Stimulated activated naive B cell treated with anti-CD40 and anti-IgM and Interleukin-4, amounts not matched to agents 10 μg/mL and 1 μg/mL and 100 μg/mL, for 72 hours (primary cell): Measurements from ENCODE around the gene MARCHF2.
"Not testable (repeated sequence)": the region's sequence is repeated elsewhere in the genome, so short reads cannot be mapped to it uniquely, and the experiment has no call there.

ENCODE experiments used
- ATAC-seq, 2 donors: fragments of 150-1000 bp; cut with Tn5 transposase; replicated peaks; 2 replicates each; pipeline ENCODE4 v1.10.0; 2021; ENCODE audit warnings: moderate library complexity in 1 of 2
- DNase-seq: peaks from one replicate; pipeline ENCODE4 v3.0.0; 2021
- H3K27ac Mint-ChIP-seq: one replicate; pipeline ENCODE4 v1.8.0; 2022; ENCODE audit warnings: mild to moderate bottlenecking, mixed read lengths
- H3K27me3 Mint-ChIP-seq, 2 donors: one replicate each; pipeline ENCODE4 v1.8.0; 2022; ENCODE audit warnings: mixed read lengths in 2 of 2
- H3K36me3 Mint-ChIP-seq, 2 donors: one replicate each; pipeline ENCODE4 v1.8.0; 2022; ENCODE audit warnings: mixed read lengths in 2 of 2, mild to moderate bottlenecking in 1 of 2
- H3K4me1 Mint-ChIP-seq, 2 donors: one replicate each; pipeline ENCODE4 v1.8.0; 2022; ENCODE audit warnings: mixed read lengths in 2 of 2, mild to moderate bottlenecking in 1 of 2
- H3K4me3 Mint-ChIP-seq, 2 donors: one replicate each; pipeline ENCODE4 v1.8.0; 2022; ENCODE audit warnings: mild to moderate bottlenecking in 2 of 2, mixed read lengths in 2 of 2, moderate library complexity in 1 of 2
- H3K9me3 Mint-ChIP-seq, 2 donors: one replicate each; pipeline ENCODE4 v1.8.0; 2022; ENCODE audit warnings: mixed read lengths in 2 of 2, mild to moderate bottlenecking in 1 of 2

The MARCHF2 gene

DNA sequence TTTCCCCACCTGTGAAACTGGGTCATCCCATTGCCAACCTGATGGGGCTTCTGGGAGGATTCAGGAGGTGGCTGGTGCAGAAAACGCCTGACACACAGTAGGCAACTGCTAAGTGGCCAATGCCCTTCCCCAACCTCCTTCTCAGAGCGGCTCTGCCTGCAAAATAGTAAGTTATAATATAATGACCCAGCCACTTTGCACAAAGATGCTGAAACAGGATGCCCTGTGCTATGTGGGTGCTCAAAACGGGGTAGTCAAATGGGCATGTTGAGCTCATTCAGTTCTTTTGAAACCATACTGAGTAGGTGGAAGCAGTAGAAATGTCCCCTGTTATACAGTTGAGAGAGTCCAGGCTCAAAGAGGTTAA lies 507 bp downstream of the MARCHF2 start:
- H3K9me3 Mint-ChIP-seq = no peaks in the 10 kb centered on the region
- H3K36me3 Mint-ChIP-seq = no peaks in the 10 kb centered on the region
- ATAC-seq (peak; percentile 1 to 5), DNase-seq (no peak)
- H3K4me3 Mint-ChIP-seq = peak overlapping the region; percentile 44 to 61
- no peaks in the 10 kb centered on the region for H3K27me3 Mint-ChIP-seq
- no peak overlapping the region for H3K27ac Mint-ChIP-seq
- peaks cover 3 to 9% of the 10 kb centered on the region in 2 donors for H3K4me1 Mint-ChIP-seq

DNA sequence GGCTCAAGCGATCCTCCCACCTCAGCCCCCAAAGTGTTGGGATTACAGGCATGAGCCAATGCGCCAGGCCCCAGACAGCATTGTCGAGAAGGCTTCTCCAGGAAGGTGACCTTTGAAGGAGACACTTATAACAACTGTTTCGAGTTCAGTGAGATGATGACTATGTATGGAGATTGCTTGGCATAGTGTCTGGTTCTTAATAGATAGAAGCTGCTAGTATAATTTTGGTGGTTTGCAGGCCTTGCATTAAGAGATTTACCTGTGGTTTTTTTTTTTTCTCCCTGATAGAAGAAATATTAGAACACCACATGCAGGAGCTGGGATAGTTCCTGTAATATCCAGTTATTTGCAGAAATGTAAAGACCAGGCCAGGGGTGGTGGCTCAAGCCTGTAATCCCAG lies 3.7 kb downstream of the MARCHF2 start:
- no peak overlapping the region for H3K4me3 Mint-ChIP-seq
- no peaks in the 10 kb centered on the region for H3K9me3 Mint-ChIP-seq
- H3K27me3 Mint-ChIP-seq = no peaks in the 10 kb centered on the region
- peaks cover 3 to 9% of the 10 kb centered on the region in 2 donors for H3K4me1 Mint-ChIP-seq
- H3K36me3 Mint-ChIP-seq = peaks cover 0 to under 1% of the 10 kb centered on the region in 2 donors
- DNase-seq (no peak), ATAC-seq (no peak)
- H3K27ac Mint-ChIP-seq = no peak overlapping the region

DNA sequence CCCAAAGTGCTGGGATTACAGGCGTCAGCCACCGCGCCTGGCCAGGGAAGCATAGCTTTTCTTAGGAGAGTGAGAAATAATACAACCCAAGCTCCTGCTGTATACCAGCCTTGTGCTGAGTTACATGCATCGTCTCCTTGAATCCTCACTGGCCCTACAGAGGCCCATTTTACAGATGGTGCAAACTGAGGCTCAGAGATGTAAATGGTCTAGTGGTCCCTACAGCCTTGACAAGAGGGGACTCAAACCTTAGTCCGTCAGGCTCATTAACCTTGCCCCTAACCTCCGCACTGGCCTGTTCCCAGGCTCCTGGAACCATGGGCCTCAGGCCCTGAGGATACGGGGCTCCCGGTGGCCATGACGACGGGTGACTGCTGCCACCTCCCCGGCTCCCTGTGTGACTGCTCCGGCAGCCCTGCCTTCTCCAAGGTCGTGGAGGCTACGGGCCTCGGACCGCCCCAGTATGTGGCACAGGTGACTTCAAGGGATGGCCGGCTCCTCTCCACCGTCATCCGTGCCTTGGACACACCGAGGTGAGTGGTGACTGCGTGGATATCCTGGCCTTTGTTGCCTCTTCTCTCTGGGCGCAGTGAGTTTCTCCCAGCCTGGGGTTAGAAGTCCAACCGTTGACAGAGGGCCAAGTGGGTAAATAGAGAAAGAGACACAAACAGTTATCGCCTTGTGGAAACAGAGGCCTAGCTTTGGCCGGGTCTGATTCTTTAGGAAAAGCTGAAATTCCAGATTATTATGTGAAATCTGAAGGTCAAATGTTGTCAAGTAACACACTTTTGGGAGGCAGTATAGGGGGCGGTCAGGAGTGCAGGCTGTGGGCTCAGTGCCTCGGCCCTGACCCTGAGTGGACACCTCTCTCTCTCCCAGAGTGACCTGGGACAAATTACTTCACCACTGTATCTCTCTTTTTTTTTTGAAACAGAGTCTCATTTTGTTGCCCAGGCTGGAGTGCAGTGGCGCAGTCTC lies 8.7 kb downstream of the MARCHF2 start:
- Mint-ChIP-seq H3K36me3 (peaks cover 5 to 12% of the 10 kb centered on the region in 2 donors), H3K27me3 (no peaks in the 10 kb centered on the region), H3K4me1 (no peaks in the 10 kb centered on the region), H3K27ac (no peak overlapping the region), H3K4me3 (no peak overlapping the region), H3K9me3 (no peaks in the 10 kb centered on the region)
- ATAC-seq = no peak
- DNase-seq = no peak

DNA sequence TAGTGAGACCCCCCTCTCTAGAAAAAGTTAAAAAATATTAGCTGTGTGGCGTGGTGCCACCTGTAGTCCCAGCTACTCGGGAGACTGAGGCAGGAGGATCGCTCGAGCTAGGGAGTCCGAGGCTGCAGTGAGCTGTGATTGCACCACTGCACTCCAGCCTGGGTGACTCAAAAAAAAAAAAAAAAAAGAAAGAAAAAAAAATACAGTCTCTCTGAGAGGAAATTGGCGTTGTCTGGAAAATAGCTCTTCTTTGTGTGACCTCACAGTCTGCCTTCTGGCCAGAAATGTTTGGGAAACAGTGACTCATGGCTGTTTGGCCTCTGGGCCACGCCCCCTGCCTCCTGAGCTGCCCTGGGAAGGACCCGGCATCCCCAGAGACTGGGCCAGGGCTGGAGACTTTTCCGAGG lies 10.7 kb downstream of the MARCHF2 start:
- peaks cover 11 to 19% of the 10 kb centered on the region in 2 donors for H3K36me3 Mint-ChIP-seq
- H3K27me3 Mint-ChIP-seq = no peaks in the 10 kb centered on the region
- H3K4me1 Mint-ChIP-seq = no peaks in the 10 kb centered on the region
- H3K9me3 Mint-ChIP-seq = no peaks in the 10 kb centered on the region
- ATAC-seq (no peak), DNase-seq (no peak)
- H3K4me3 Mint-ChIP-seq = no peak overlapping the region
- H3K27ac Mint-ChIP-seq = no peak overlapping the region

DNA sequence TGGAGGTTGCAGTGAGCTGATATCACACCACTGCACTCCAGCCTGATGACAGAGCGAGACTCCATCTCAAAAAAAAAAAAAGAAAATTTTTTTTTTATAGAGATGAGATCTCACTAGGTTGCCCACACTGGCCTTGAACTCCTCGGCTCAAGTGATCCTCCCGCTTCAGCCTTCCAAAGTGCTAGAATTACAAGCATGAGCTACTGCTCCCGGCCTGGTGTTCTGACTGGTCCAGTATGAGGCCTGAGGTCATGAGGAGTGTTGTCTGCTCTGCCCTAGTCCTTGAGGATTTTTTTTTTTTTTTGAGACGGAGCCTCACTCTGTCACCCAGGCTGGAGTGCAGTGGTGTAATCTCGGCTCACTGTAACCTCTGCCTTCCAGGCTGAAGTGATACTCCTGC lies 12.2 kb downstream of the MARCHF2 start:
- H3K4me3 Mint-ChIP-seq, ATAC-seq, H3K4me1 Mint-ChIP-seq, H3K27ac Mint-ChIP-seq, H3K9me3 Mint-ChIP-seq, H3K27me3 Mint-ChIP-seq, DNase-seq: not testable (repeated sequence)
- H3K36me3 Mint-ChIP-seq = peaks cover 15 to 24% of the 10 kb centered on the region in 2 donors

DNA sequence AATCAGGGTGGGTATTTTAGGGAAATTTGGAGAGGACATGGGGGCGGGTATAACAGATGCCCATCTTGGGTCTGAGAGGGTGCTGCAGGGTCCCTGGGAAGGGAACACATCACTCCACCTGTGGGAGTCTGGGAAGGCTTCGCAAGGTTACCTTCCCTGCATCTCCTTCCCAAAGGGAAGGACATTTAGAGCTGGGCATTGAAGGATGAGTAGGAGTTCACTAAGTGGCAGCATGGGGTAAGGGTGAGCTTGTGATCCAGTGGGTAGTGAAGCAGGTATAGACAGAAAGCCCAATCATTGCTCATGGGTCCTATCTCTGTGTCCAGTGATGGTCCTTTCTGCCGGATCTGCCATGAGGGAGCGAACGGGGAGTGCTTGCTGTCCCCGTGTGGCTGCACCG lies 13.2 kb downstream of the MARCHF2 start:
- DNase-seq = no peak
- Mint-ChIP-seq H3K4me1 (no peaks in the 10 kb centered on the region), H3K27ac (no peak overlapping the region), H3K36me3 (peaks cover 18 to 28% of the 10 kb centered on the region in 2 donors), H3K27me3 (no peaks in the 10 kb centered on the region), H3K4me3 (no peak overlapping the region), H3K9me3 (no peaks in the 10 kb centered on the region)
- no peak for ATAC-seq

DNA sequence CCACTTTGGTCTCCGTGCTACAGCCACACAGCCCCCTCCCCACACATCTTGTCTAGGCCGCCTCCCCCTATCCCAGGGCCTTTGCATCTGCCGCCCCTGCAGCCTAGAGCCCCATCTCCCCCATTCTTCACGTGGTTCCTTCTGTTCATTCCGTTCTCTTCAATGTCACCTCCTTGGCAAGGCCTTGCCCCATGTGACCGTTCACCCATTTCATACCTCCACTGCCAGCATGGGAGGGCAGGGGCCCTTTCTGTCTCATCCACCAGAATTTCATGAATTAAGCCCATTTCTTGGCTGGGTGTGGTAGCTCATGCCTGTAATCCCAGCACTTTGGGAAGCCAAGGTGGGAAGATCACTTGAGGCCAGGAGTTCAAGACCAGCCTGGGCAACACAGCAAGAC lies 15.9 kb downstream of the MARCHF2 start:
- H3K9me3 Mint-ChIP-seq = no peaks in the 10 kb centered on the region
- no peaks in the 10 kb centered on the region for H3K27me3 Mint-ChIP-seq
- peaks cover 19 to 20% of the 10 kb centered on the region in 2 donors for H3K36me3 Mint-ChIP-seq
- peaks cover 0 to 5% of the 10 kb centered on the region in 2 donors for H3K4me1 Mint-ChIP-seq
- DNase-seq (no peak), ATAC-seq (no peak)
- H3K27ac Mint-ChIP-seq = no peak overlapping the region
- no peak overlapping the region for H3K4me3 Mint-ChIP-seq

DNA sequence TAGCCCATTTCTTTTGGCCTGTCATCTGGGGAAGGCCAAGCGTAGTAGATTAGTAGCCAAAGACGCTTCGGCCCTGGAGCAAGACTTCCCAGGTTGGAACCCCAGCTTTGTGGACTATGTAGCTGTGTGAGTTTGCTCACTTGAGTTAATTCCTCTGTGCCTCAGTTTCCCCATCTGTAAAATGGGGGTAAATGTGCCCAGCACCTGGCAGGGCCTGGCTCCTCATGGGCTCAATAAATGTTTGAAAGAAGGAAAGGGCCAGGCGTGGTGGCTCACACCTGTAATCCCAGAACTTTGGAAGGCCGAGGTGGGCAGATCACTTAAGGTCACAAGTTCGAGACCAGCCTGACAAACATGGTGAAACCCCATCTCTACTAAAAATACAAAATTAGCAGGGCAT lies 16.7 kb downstream of the MARCHF2 start:
- Mint-ChIP-seq H3K4me1 (peaks cover 0 to 5% of the 10 kb centered on the region in 2 donors), H3K27me3 (no peaks in the 10 kb centered on the region)

DNA sequence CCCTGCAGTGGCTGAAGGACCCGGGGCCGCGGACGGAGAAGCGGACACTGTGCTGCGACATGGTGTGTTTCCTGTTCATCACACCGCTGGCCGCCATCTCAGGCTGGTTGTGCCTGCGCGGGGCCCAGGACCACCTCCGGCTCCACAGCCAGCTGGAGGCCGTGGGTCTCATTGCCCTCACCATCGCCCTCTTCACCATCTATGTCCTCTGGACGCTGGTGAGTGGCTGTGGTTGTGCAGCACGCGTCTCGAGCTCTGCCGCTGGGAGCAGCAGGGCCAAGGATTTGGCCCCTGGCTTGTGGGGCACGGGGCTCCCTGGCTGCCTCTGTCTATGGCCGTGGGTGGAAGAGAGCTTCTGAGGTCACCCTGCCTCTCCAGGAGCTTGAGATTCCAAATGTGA lies 17.5 kb downstream of the MARCHF2 start:
- Mint-ChIP-seq H3K4me3 (no peak overlapping the region), H3K27ac (no peak overlapping the region), H3K27me3 (no peaks in the 10 kb centered on the region), H3K36me3 (peaks cover 19 to 24% of the 10 kb centered on the region in 2 donors), H3K9me3 (no peaks in the 10 kb centered on the region), H3K4me1 (peaks cover 0 to 5% of the 10 kb centered on the region in 2 donors)
- no peak for ATAC-seq
- DNase-seq = no peak

More for the DNA sequence above, 16.7 kb downstream of the MARCHF2 start:
- no peaks in the 10 kb centered on the region for H3K9me3 Mint-ChIP-seq
- peaks cover 19 to 20% of the 10 kb centered on the region in 2 donors for H3K36me3 Mint-ChIP-seq
- no peak overlapping the region for H3K27ac Mint-ChIP-seq
- no peak for ATAC-seq
- H3K4me3 Mint-ChIP-seq = no peak overlapping the region
- no peak for DNase-seq

DNA sequence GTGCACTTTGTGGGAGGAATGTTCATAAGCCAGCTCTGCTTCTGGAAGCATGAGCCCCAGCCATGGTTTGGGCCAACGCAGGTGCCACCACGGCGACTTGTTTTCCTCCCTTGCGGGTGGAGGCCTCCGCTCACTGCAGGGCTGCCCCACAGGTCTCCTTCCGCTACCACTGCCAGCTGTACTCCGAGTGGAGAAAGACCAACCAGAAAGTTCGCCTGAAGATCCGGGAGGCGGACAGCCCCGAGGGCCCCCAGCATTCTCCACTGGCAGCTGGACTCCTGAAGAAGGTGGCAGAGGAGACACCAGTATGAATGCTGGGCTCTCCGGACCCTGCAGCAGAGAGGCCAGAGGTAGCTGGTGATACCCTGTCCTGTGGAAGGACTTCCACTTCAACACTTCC lies 25.1 kb downstream of the MARCHF2 start:
- Mint-ChIP-seq H3K36me3 (peaks cover 0 to 4% of the 10 kb centered on the region in 2 donors), H3K27ac (no peak overlapping the region), H3K4me3 (no peak overlapping the region), H3K9me3 (no peaks in the 10 kb centered on the region), H3K4me1 (no peaks in the 10 kb centered on the region), H3K27me3 (no peaks in the 10 kb centered on the region)
- DNase-seq (no peak), ATAC-seq (no peak)

DNA sequence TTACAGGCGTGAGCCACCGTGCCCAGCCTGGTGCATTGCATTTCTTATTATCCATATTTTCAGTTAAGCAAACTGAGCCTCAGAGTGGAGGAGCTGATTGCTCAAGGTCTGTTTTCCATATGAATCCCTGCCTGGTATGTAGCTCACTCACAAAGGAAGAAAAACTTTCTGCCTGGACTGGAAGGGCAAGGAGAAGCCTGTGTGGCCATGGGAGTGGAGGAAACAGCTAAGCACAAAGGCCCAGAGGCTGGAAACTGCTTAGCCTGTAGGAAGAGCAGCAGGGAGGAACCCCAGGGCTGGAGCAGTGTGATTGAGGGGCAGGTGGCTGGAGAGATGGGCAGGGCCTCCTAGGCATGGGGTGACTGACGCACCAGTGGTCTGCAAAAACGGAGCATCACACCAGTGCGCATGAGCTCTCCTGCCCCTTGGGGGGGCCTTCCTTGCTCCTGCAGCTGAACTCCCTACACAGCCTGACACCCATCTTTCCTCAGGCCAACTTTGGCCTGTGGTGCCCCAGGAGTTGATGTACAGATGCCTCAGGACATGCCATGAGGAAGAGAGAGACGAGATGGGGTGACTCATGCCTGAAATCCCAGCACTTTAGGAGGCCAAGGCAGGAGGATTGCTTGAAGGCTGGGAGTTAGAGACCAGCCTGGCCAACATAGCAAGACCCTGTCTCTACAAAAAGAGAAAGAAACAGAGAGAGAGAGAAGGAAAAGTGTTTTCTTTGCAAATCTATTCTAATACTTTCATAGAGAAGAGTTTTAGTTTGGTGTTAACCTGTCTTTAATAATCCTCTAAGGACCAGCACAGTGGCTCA lies 28.8 kb downstream of the MARCHF2 start:
- Mint-ChIP-seq H3K4me3 (no peak overlapping the region), H3K9me3 (no peaks in the 10 kb centered on the region), H3K27me3 (no peaks in the 10 kb centered on the region), H3K4me1 (peaks cover 9 to 15% of the 10 kb centered on the region in 2 donors), H3K27ac (peak overlapping the region; percentile 63), H3K36me3 (peaks cover 8 to 17% of the 10 kb centered on the region in 2 donors)
- DNase-seq = no peak
- no peak for ATAC-seq

DNA sequence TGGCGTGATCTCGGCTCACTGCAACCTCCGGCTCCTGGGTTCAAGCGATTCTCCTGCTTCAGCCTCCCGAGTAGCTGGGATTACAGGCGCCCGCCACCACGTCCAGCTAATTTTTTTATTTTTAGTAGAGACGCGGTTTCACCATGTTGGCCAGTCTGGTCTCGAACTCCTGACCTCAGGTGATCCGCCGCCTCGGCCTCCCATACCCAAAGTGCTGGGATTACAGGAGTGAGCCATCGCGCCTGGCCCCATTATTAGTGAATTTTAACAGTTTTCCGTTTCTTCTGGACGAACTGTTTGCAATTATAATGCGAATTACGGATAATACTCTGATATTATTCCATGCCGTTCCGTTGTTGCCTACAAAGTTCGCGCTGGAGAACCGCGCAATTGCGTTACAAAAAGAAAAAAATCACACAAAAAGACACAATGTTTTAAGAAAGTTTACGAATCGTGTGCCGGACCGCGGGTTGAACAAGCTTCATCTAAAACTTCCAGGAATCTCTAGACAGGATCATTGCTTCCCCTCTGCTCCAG lies 31.1 kb downstream of the MARCHF2 start:
- peaks cover 15 to 29% of the 10 kb centered on the region in 2 donors for H3K36me3 Mint-ChIP-seq
- peak overlapping the region; percentile 92 to 98 for H3K4me3 Mint-ChIP-seq
- H3K27ac Mint-ChIP-seq = peak overlapping the region; percentile 99
- ATAC-seq, H3K9me3 Mint-ChIP-seq, DNase-seq, H3K27me3 Mint-ChIP-seq: not testable (repeated sequence)
- peaks cover 22 to 35% of the 10 kb centered on the region in 2 donors for H3K4me1 Mint-ChIP-seq

DNA sequence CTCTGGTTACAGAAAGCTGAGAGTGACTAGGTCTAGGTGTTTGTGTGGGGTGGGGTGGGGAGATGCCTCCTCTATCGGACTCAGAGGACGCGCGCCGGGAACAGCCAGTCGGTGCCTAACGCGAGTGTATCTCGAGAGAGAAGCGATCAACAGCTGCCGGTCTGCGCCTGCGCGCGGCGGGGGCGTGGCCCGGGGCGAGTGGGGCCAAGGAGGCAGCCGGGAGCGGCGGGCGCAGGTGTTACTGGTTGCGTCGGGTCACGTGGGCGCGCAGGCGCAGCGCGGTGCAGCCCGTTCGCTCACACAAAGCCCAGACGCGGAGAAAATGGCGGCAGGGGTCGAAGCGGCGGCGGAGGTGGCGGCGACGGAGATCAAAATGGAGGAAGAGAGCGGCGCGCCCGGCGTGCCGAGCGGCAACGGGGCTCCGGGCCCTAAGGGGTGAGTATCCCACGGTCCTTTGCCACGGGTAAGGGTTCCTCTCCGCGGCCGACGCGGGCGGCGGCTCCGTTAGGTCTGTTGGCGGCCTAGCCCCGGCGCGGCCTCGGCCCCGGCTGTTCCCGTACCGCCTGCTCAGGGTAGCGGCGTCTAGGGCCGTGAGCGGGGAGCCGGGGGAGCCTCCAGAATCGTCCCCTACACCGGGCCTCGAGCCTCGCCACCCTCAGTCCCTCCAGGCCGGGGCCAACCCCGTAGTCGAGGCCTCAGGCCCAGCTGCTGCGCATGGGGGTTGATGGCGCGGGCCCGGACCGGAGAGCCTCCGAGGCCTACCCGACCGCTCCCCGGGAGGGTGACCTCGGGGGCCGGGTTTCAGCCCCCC lies 31.8 kb downstream of the MARCHF2 start, which contains the start of gene HNRNPM:
Gene HNRNPM (plus strand): TSS at position 299 of the 811 bp plus-strand sequence. CDS start 24 bp downstream, at position 323.
- Mint-ChIP-seq H3K27me3 (no peaks in the 10 kb centered on the region), H3K9me3 (no peaks in the 10 kb centered on the region), H3K4me1 (peaks cover 24 to 38% of the 10 kb centered on the region in 2 donors), H3K36me3 (peaks cover 15 to 30% of the 10 kb centered on the region in 2 donors), H3K4me3 (peak within 1 kb of the TSS; percentile 92 to 98), H3K27ac (peak within 1 kb of the TSS; percentile 99)
- ATAC-seq = peak; percentile 91 to 95
- peak; percentile 100 for DNase-seq
